T47D (cell line): ENCODE measurements around the gene PAPPA2.

Experiments used
- DNase-seq, 2 experiments: peaks; one replicate each; pipeline versions ENCODE4 v3.0.0 to v3.0.0-alpha.2; 2011 to 2012; ENCODE audit warnings: low read depth in 1 of 2, low spot score in 1 of 2
- JUND ChIP-seq: IDR thresholded peaks from 2 replicates; pipeline ENCODE4 v1.6.1; 2012; ENCODE audit warnings: low read depth
- in situ Hi-C: cut with HindIII; loops from 2 replicates; pipeline ENCODE4 v1.10.0; 2016; ENCODE audit warnings: low sequenced_read_pairs, low pct_unique_long_range_greater_than_20kb

The PAPPA2 gene

DNA sequence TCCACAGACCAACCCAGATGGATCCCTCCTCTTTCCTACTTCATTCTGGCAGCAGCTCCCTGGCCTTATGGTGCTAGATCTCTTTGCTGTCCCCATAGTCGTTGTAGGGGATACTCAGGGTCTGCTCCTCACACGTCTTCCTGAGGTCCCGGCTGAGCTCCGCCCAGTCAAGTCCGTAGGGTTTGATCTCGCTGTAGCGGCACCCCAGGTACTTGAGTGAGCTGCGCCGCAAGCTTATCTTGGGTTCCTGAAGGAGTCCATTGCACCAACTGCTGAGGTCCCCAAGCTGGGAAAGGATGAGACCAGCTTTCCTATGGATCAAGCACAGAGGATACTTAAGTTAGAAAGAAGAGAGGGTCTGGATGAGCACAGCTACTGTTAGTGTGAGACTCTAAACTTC lies 401.2 kb downstream of the PAPPA2 start:
- in situ Hi-C loops = no loop called here
- TF ChIP-seq JUND = no peak
- DNase-seq = no peak

DNA sequence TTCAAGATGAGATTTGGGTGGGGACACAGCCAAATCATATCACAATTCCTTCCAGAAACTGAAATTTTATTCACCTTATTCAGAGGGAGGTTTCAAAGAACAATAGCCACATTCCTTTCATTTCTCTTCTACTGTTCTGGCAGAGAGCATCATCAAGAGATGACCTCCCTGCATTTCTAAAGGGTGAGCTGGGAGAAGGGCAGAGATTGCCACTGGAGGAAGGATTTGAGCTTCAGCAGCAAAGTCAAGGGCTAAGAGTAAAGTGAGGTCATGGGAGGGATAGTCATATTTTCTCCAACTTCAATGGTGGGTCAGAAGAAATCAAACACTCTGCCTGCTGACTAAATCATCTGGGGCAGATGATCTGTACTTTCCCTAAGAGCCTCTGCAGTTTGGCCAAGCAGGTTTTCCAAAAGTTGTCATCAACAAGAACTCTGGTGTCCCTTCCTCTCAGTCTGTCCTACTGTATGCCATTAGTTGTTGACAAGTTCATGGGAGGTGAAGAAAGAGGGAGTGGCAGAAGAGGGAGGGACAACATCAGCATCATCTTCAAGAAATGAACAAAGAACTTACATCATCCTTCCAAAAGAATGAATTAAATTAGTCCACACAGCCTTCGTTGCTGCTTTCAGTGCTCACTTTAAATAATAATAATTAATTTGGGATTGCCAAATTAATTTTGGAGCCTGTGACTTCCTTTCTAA lies 403.2 kb downstream of the PAPPA2 start:
- in situ Hi-C loops = no loop called here
- DNase-seq = no peak
- TF ChIP-seq JUND = no peak

DNA sequence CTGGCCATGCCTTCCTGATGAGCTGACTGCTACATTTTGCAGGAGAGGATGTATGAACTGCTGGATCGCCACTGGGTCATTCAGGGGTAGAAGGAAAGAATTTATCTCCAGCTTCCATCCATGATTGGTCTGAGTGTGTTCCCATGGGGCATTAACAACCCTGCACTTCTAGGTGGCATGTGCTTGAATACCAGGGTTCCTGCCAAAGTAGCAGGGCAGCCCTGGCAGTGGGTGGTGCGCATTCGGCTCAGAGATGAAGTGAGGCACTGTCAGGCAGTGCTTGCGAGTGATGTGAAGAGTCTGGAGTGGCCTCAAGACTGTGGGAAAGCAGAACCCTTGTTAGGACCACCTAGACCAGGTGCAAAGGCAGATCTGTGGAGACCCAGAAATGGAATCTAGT lies 406.6 kb downstream of the PAPPA2 start:
- in situ Hi-C loops = no loop called here
- no peak for TF ChIP-seq JUND

GRCh38 chr1:176876966-176877515 lies 414.1 kb downstream of the PAPPA2 start:
- in situ Hi-C loops = no loop called here
- no peak for TF ChIP-seq JUND
- no peak for DNase-seq

More for the DNA sequence above, 406.6 kb downstream of the PAPPA2 start:
- no peak for DNase-seq

DNA sequence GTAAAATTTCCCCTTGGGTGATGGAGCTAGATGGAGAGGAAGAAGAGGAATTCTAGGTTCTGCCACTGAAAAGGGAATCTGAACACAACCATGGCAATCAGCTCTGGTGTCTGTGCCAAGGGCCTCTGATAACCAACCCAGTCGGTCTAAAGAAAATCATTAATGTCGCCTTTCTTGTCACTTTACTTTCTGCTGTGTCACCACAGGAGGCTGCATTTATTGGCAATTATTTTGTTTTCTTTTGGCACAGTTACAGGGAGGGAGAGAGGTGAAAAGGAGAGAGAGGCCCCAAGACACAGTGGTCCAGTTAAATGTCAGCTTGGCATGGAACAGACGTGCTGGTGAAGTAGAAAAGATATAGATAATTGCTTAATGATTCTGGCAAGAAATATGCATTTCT lies 414.6 kb downstream of the PAPPA2 start:
- in situ Hi-C loops = no loop called here
- no peak for DNase-seq
- no peak for TF ChIP-seq JUND

GRCh38 chr1:176878750-176879536 lies 416.0 kb downstream of the PAPPA2 start:
- no peak for TF ChIP-seq JUND
- DNase-seq = no peak
- in situ Hi-C loops = no loop called here

DNA sequence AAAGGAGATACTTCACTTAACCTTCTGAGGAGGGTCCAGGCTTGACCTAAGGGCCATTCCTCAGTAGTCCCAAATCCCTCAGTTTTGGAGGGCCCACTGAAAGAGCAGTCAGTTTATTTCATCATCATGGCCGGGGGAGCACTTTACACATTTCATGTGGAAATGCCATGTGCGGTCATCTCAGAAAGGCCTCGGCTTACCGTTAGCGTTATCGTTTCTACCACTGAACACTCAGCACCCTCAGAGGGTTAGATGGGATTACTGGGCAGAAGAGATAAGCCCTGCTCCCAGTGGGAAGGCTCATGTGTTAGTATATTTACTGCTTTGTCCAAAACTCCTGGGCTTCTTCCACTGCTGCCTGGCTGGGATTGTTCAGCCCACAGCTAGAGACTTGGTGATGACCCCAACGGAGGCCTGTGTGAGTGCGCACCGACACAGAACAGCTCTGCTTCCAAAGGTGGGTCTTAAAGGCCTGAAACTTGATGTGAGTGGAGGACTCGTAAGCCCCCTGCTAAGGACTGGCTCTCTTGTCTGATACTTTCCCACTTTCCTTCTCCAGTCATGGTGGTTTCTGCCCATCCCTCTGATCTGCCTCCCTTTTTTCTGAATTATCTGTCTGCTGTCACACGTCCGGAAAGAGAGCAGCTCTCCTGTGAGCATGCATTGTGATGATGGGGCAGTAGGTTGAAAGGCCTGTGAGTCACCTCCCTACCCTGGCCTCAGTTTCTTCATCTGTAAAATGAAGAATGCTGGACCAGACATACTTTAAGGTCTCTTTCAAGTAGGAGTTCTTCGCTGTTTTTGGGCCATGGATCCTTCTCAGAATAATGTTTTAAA lies 417.0 kb downstream of the PAPPA2 start:
- in situ Hi-C loops = no loop called here
- TF ChIP-seq JUND = no peak

GRCh38 chr1:176880955-176881595 lies 418.1 kb downstream of the PAPPA2 start:
- in situ Hi-C loops = no loop called here
- TF ChIP-seq JUND = no peak
- DNase-seq = peak; percentile 45 to 82

More for the DNA sequence above, 417.0 kb downstream of the PAPPA2 start:
- DNase-seq = no peak

DNA sequence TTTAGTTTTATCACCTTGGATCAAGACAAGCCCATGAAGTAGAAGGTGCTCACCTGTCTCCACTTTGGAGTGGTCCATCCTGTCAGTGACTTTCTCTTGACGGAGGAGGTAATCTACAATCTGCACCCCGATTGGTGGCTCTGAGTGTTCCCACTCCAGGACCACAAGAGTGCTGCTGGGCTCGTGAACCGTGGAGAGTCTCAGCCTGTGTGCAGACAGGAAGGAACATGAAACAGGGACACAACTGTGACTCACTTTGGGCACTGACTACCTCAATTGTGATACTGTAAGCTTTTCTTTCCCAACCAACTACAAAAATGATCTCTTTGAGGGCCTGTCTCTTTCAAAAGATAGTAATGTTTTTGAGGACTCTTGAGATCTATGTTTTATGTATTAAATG lies 421.3 kb downstream of the PAPPA2 start:
- DNase-seq = no peak
- TF ChIP-seq JUND = no peak
- in situ Hi-C loops = no loop called here

GRCh38 chr1:176884911-176885310 lies 421.9 kb downstream of the PAPPA2 start:
- DNase-seq = no peak
- no peak for TF ChIP-seq JUND
- in situ Hi-C loops = no loop called here

GRCh38 chr1:176885341-176885740 lies 422.4 kb downstream of the PAPPA2 start:
- in situ Hi-C loops = no loop called here
- TF ChIP-seq JUND = no peak
- no peak for DNase-seq

- DNase-seq = no peak
- no peak for TF ChIP-seq JUND
- in situ Hi-C loops = no loop called here
Measured at GRCh38 chr1:176885751-176886150, 422.8 kb downstream of the PAPPA2 start.
